ENCODE data around the gene TEX14. TPM values are rescaled to one million over a fixed set of nuclear protein-coding genes. Genes with fewer than 3 reads are reported as not detected.
A peak's percentile ranks its signal among the peaks of the same experiment; 100 is the strongest.

Gene TEX14
- total RNA-seq, 1 donor from 2014 or later, result not detected

DNA sequence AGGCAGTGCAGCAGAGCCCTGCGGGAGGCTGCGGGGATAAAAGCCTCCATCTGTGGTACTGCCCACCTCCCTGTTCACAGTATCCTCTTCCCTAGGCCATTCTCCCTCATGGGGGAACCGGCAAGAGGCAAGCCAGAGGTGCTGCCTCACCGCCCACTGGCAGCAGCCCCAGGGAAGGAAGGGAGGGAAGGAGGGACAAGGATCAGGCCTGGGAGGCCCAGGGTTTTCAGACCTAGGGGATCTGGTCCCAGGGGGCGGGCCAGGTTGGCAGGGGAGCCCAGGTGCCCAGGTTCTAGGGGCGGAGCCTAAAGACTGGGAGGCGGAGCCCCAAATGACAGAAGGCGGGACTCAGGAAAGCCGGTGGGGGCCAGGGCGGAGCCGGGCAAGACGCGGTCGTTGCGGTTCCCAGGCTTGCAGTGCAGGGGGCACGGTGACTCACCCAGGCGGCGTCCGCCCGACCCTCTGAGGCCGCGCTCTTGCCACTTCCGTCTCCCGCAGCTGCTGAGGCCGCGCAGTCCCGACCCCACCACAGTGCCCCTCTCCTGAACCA lies 174.4 kb downstream of the TEX14 start:
- Histone ChIP-seq H3K4me1 (peaks cover 7 to 17% of the 10 kb centered on the region in 2 donors), H3K36me3 (peaks cover 2 to 10% of the 10 kb centered on the region in 2 donors), H3K27ac (peak overlapping the region; percentile 90 to 98), H3K27me3 (no peaks in the 10 kb centered on the region), H3K4me3 (peak overlapping the region; percentile 65 to 74), H3K9me3 (no peaks in the 10 kb centered on the region)
- DNase-seq (ENCODE audit: low spot score in 2 of 2), result no peak
- intact Hi-C loops (cut with DNase I), result loop anchor here (2.0 to 5.0 kb wide), 6 partner anchors 175 to 1875 kb away; partner anchors contain the start of genes C17orf67, DGKE, DYNLL2 and MKS1
- TF ChIP-seq CTCF (IDR thresholded peaks at IDR 0.05), result no peak

GRCh38 chr17:58516644-58517377 lies 175.0 kb downstream of the TEX14 start:
- no peak for TF ChIP-seq CTCF (IDR thresholded peaks at IDR 0.05)
- no peaks in the 10 kb centered on the region for H3K9me3 ChIP-seq
- intact Hi-C loops (cut with DNase I), result loop anchor here (2.0 to 5.0 kb wide), 6 partner anchors 176 to 1875 kb away; partner anchors contain the start of genes C17orf67, DGKE, DYNLL2 and MKS1
- H3K36me3 ChIP-seq, result peaks cover 7 to 13% of the 10 kb centered on the region in 2 donors
- H3K27ac ChIP-seq, result peak overlapping the region; percentile 90 to 98
- no peaks in the 10 kb centered on the region for H3K27me3 ChIP-seq
- no peak for DNase-seq (ENCODE audit: low spot score in 2 of 2)
- peaks cover 7 to 17% of the 10 kb centered on the region in 2 donors for H3K4me1 ChIP-seq
- H3K4me3 ChIP-seq, result peak overlapping the region; percentile 65 to 74

DNA sequence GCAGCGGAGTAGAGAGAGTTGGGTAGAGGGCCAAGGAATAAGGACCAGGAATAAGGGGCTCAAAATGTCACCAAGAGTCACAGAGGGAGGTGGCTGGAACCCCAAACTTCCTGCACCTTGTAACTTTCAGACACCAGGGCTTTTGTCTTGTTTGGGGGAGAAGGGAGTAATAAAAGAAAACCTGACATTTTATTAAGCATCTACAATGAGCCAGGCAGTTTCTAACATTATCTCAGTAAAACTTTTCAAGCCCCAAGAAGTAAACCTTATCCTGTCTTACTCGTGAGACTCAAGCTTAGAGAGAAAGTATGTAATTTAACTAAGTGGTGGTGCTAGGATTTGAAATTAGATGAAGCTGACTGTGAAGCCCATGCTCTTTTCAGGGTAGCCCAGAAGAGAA lies 176.6 kb downstream of the TEX14 start:
- intact Hi-C loops (cut with DNase I), result loop anchor here (5.0 kb wide), 3 partner anchors 433 to 1877 kb away; partner anchors contain the start of genes C17orf67, DGKE, DYNLL2 and USP32
- Histone ChIP-seq H3K27ac (peak overlapping the region; percentile 90 to 98), H3K4me1 (peaks cover 7 to 17% of the 10 kb centered on the region in 2 donors)

GRCh38 chr17:58514770-58515157 lies 177.1 kb downstream of the TEX14 start:
- peak overlapping the region; percentile 78 to 79 for H3K4me3 ChIP-seq
- TF ChIP-seq CTCF (IDR thresholded peaks at IDR 0.05), result no peak
- peaks cover 7 to 17% of the 10 kb centered on the region in 2 donors for H3K4me1 ChIP-seq
- H3K36me3 ChIP-seq, result peaks cover 24 to 29% of the 10 kb centered on the region in 2 donors
- intact Hi-C loops (cut with DNase I), result loop anchor here (5.0 kb wide), 3 partner anchors 432 to 1878 kb away; partner anchors contain the start of genes C17orf67, DGKE, DYNLL2 and USP32
- H3K27ac ChIP-seq, result peak overlapping the region; percentile 90 to 98
- DNase-seq (ENCODE audit: low spot score in 2 of 2), result no peak
- no peaks in the 10 kb centered on the region for H3K9me3 ChIP-seq
- H3K27me3 ChIP-seq, result no peaks in the 10 kb centered on the region

More for the DNA sequence above, 176.6 kb downstream of the TEX14 start:
- Histone ChIP-seq H3K27me3 (no peaks in the 10 kb centered on the region), H3K4me3 (peak overlapping the region in 1 of 2 donors; percentile 78), H3K9me3 (no peaks in the 10 kb centered on the region), H3K36me3 (peaks cover 19 to 24% of the 10 kb centered on the region in 2 donors)
- DNase-seq (ENCODE audit: low spot score in 2 of 2), result no peak
- no peak for TF ChIP-seq CTCF (IDR thresholded peaks at IDR 0.05)

DNA sequence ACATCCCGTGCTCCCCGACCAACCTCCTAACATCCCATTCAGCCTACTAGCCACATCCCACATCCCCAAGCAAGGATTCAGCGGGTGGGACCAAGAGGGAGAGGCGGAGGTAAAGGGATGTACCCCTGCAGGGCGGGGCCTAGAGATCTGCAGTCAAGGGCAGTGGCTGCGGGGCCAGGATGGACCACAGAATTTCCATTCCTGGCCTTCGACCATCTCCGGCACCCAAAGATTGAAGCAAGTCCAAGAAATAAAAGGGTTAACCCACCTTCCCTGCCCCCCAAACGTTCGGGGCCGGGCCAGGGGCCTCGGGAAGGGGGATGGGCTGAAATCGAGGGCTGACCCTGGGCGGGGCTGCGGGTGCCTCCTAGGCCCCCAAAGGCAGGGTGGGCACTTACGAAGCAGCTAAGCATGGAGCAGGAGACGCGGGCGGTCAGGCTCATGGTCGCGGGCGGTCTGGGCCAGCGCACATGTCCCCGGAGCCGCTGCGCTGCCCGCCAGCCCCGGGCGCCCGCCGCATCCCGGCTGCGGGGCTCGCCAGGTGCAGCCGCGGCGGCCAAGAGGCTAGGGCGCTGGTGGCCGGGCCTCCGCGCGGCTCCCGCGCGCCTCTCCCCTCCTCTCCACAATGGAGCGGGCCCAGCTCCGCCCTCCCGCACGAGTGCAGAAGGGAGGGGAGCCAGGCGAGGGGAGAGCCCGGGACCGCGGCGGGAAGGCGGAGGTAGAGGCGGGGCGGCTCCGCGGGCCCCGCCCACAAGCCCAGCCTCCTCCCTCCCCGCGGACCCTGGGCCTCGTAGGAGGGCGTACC lies 177.7 kb downstream of the TEX14 start, which contains the start of gene MTMR4:
TSS of gene MTMR4 (minus strand) at position 674 of the 805 bp plus-strand sequence. CDS start at position 443, 231 bp downstream.
- DNase-seq (ENCODE audit: low spot score in 2 of 2), result peak; percentile 54 to 91
- peaks cover 30 to 35% of the 10 kb centered on the region in 2 donors for H3K36me3 ChIP-seq
- peak within 1 kb of the TSS; percentile 90 to 98 for H3K27ac ChIP-seq
- TF ChIP-seq CTCF (IDR thresholded peaks at IDR 0.05), result no peak
- peaks cover 7 to 17% of the 10 kb centered on the region in 2 donors for H3K4me1 ChIP-seq
- H3K9me3 ChIP-seq, result no peaks in the 10 kb centered on the region
- intact Hi-C loops (cut with DNase I), result no loop called here
- no peaks in the 10 kb centered on the region for H3K27me3 ChIP-seq
- peak within 1 kb of the TSS; percentile 78 to 79 for H3K4me3 ChIP-seq

Measured in ascending aorta (tissue), 2 donors.